B cell (primary cell): ENCODE results near the gene GPI. TPM values are rescaled to one million over a fixed set of nuclear protein-coding genes. Genes with fewer than 3 reads are reported as not detected.
A peak's percentile ranks its signal among the peaks of the same experiment; 100 is the strongest.

ENCODE experiments used
- ATAC-seq: fragments of 200-7000 bp; cut with Tn5 transposase; one replicate; pipeline ENCODE4 v1.10.0; 2021; ENCODE audit warnings: low read depth, mild to moderate bottlenecking, moderate number of reproducible peaks, moderate library complexity
- CTCF ChIA-PET: fragments of 350-600 bp; sonication (Branson Sonifier 250); formaldehyde crosslinking; loops from one replicate; lab custom pipeline; 2021; ENCODE audit warnings: antibody characterized with exemption, inconsistent platforms; lab: Charles Lee
- POLR2A ChIA-PET: fragments of 350-600 bp; sonication (Branson Sonifier 250); formaldehyde crosslinking; loops from one replicate; lab custom pipeline; 2021; ENCODE audit warnings: antibody characterized with exemption; lab: Charles Lee
- DNase-seq: peaks from one replicate; pipeline ENCODE4 v3.0.0; 2013
- H2AFZ ChIP-seq: 2 replicates; pipeline ENCODE4 v1.6.1; 2012; ENCODE audit warnings: mild to moderate bottlenecking, low read depth, low read length; ENCODE audit not compliant: insufficient read depth, poor library complexity, severe bottlenecking
- H3K27ac ChIP-seq, 2 donors: 1 replicate in 1 of 2; 2 replicates in 1 of 2; pipeline ENCODE4 v1.5.1; 2012 to 2013; ENCODE audit warnings: low read length in 2 of 2, mild to moderate bottlenecking in 2 of 2, moderate library complexity in 1 of 2
- H3K27me3 ChIP-seq, 4 experiments: fragments of 200-600 bp in 1 of 4; sonication (generic) in 1 of 4; replicated peaks in 1 of 4; 1 replicate in 2 of 4; 2 replicates in 2 of 4; pipeline versions ENCODE4 v1.6.1 to v1.7.0; 2013 to 2016; ENCODE audit warnings: low read length in 3 of 4, mild to moderate bottlenecking in 2 of 4, mixed read lengths in 1 of 4, moderate library complexity in 1 of 4; ENCODE audit not compliant: insufficient read depth in 4 of 4, control insufficient read depth in 3 of 4; ENCODE audit errors: control extremely low read depth in 1 of 4
- H3K36me3 ChIP-seq, 2 experiments: replicated peaks in 1 of 2; 1 replicate in 1 of 2; 2 replicates in 1 of 2; pipeline versions ENCODE4 v1.6.1 to v1.7.1; 2013; ENCODE audit warnings: low read length in 1 of 2; ENCODE audit not compliant: insufficient read depth in 2 of 2, control insufficient read depth in 1 of 2; ENCODE audit errors: control extremely low read depth in 1 of 2, extremely low read depth in 1 of 2
- H3K4me1 ChIP-seq, 2 donors: fragments of 200-600 bp in 1 of 2; sonication (generic) in 1 of 2; 1 replicate in 1 of 2; 2 replicates in 1 of 2; pipeline versions ENCODE4 v1.5.1 to v1.6.1; 2013 to 2017; ENCODE audit warnings: low read length in 2 of 2; ENCODE audit not compliant: control insufficient read depth in 2 of 2, insufficient read depth in 2 of 2
- H3K4me2 ChIP-seq: replicated peaks from 2 replicates; pipeline ENCODE3; 2012; ENCODE audit warnings: mild to moderate bottlenecking, low read depth, low read length; ENCODE audit not compliant: poor library complexity, severe bottlenecking
- H3K4me3 ChIP-seq, 5 experiments: fragments of 200-600 bp in 1 of 5; sonication (generic) in 1 of 5; 1 replicate in 3 of 5; 2 replicates in 2 of 5; pipeline versions ENCODE4 v1.5.1 to v1.7.0; 2011 to 2016; ENCODE audit warnings: low read length in 4 of 5, mild to moderate bottlenecking in 4 of 5, low read depth in 2 of 5, control low read depth in 1 of 5, moderate library complexity in 1 of 5; ENCODE audit not compliant: insufficient read depth in 1 of 5; ENCODE audit errors: control extremely low read depth in 1 of 5, extremely low read depth in 1 of 5
- H3K79me2 ChIP-seq: fragments of 200-600 bp; sonication (generic); one replicate; pipeline ENCODE4 v1.6.0; 2016; ENCODE audit warnings: low read length; ENCODE audit not compliant: control insufficient read depth, insufficient read depth
- H3K9ac ChIP-seq: fragments of 200-600 bp; sonication (generic); 2 replicates; pipeline ENCODE4 v1.6.1; 2017; ENCODE audit warnings: mild to moderate bottlenecking, low read length, moderate library complexity
- H3K9me3 ChIP-seq, 3 donors: one replicate each; pipeline versions ENCODE4 v1.6.1 to v1.7.1; 2013; ENCODE audit warnings: low read length in 2 of 3; ENCODE audit not compliant: control insufficient read depth in 2 of 3, insufficient read depth in 1 of 3; ENCODE audit errors: control extremely low read depth in 1 of 3
- H4K20me1 ChIP-seq: 2 replicates; pipeline ENCODE4 v1.6.0; 2012; ENCODE audit warnings: mild to moderate bottlenecking, low read length; ENCODE audit not compliant: insufficient read depth, control insufficient read depth, poor library complexity, severe bottlenecking
- H3K27ac Mint-ChIP-seq: one replicate; pipeline ENCODE4 v1.8.0; 2021; ENCODE audit warnings: mixed read lengths
- H3K27me3 Mint-ChIP-seq: one replicate; pipeline ENCODE4 v1.8.0; 2021; ENCODE audit warnings: mixed read lengths
- H3K4me1 Mint-ChIP-seq: one replicate; pipeline ENCODE4 v1.8.0; 2021; ENCODE audit warnings: mixed read lengths
- H3K4me3 Mint-ChIP-seq: one replicate; pipeline ENCODE4 v1.8.0; 2021; ENCODE audit warnings: mixed read lengths
- H3K9me3 Mint-ChIP-seq: one replicate; pipeline ENCODE4 v1.8.0; 2022; ENCODE audit warnings: mixed read lengths; ENCODE audit not compliant: insufficient read depth
- EZH2 ChIP-seq: IDR thresholded peaks from 2 replicates; pipeline ENCODE4 v1.6.1; 2012; ENCODE audit warnings: borderline replicate concordance, low read depth, mild to moderate bottlenecking, moderate library complexity, low read length; ENCODE audit not compliant: insufficient read depth, poor library complexity, severe bottlenecking
- WGBS: methylation state at CpG from one replicate; pipeline ENCODE4 v1.1.5; 2013; ENCODE audit warnings: missing lambda C conversion rate; ENCODE audit not compliant: insufficient coverage; 5-methylcytosine and 5-hydroxymethylcytosine counted together
- intact Hi-C: fragments of 100-400 bp; cut with micrococcal nuclease; formaldehyde crosslinking; loops from one replicate; pipeline ENCODE4 v1.10.0; 2022
- polyA plus RNA-seq: library from polyadenylated mRNA; depleted of rRNA; stranded (reverse); fragments of >200 nt; gene quantifications from 2 replicates; pipeline ENCODE4 v1.2.3, GENCODE V29; 2012
- total RNA-seq, 2 donors: library from RNA; stranded (reverse); fragments of 120-200 nt in 1 of 2; gene quantifications; 1 replicate in 1 of 2; 2 replicates in 1 of 2; pipeline versions ENCODE4 v1.2.3 to v1.2.4, GENCODE V29; 2013 to 2022
- TF ChIP-seq, protein P1 (sequence below): fragments of 200-600 bp; IDR thresholded peaks from one replicate; pipeline ENCODE4 v1.8.0; 2022; ENCODE audit warnings: antibody characterized with exemption, mild to moderate bottlenecking

Gene GPI
- total and polyA plus RNA-seq, 2 donors (not counting 1 experiment from before 2014, with no cell fraction given): 74.5 to 102 TPM

DNA sequence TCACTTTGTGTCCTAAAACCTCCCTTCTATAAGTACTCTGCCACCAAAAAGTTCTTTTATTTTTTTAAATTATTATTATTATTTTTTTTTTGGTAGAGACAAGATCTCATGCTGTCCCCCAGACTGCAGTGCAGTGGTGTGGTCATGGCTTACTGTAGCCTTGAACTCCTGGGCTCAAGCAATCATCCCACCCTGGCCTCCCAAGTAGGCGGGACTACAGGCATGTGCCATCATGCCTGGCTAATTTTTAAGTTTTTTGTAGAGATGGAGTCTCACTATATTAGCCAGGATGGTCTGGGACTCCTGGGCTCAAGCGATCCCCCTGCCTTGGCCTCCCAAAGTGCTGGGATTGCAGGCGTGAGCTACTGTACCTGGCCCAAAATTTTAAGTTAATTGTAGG is 29.1 kb upstream of the GPI start:
- H3K27me3 Mint-ChIP-seq: no peaks in the 10 kb centered on the region
- ATAC-seq (no peak), DNase-seq (no peak)
- H3K27ac Mint-ChIP-seq: no peak overlapping the region
- WGBS: no CpG with 5 or more reads among the region's 3 CpGs
- H3K4me3 Mint-ChIP-seq: no peak overlapping the region
- Histone ChIP-seq H4K20me1 (no peaks in the 10 kb centered on the region), H3K9me3 (no peaks in the 10 kb centered on the region), H3K27ac (no peak overlapping the region), H3K4me3 (no peak overlapping the region), H3K4me1 (peaks cover 0 to 2% of the 10 kb centered on the region in 2 donors), H3K4me2 (no peak overlapping the region), H2AFZ (no peak overlapping the region), H3K36me3 (peaks cover 2 to 68% of the 10 kb centered on the region in 2 experiments), H3K27me3 (no peaks in the 10 kb centered on the region), H3K9ac (no peak overlapping the region), H3K79me2 (peaks cover 10% of the 10 kb centered on the region)
- H3K4me1 Mint-ChIP-seq: peaks cover 6% of the 10 kb centered on the region
- TF ChIP-seq, protein P1, sequence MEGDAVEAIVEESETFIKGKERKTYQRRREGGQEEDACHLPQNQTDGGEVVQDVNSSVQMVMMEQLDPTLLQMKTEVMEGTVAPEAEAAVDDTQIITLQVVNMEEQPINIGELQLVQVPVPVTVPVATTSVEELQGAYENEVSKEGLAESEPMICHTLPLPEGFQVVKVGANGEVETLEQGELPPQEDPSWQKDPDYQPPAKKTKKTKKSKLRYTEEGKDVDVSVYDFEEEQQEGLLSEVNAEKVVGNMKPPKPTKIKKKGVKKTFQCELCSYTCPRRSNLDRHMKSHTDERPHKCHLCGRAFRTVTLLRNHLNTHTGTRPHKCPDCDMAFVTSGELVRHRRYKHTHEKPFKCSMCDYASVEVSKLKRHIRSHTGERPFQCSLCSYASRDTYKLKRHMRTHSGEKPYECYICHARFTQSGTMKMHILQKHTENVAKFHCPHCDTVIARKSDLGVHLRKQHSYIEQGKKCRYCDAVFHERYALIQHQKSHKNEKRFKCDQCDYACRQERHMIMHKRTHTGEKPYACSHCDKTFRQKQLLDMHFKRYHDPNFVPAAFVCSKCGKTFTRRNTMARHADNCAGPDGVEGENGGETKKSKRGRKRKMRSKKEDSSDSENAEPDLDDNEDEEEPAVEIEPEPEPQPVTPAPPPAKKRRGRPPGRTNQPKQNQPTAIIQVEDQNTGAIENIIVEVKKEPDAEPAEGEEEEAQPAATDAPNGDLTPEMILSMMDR: no peak
- TF ChIP-seq EZH2: no peak
- ChIA-PET CTCF (interaction anchor here (0.6 to 2.6 kb wide), 12 partner anchors 10 to 116 kb away, joined by 3 to 16 read pairs (median 3); no protein-coding TSS in a partner anchor), POLR2A (interaction anchor here (0.7 kb wide), 1 partner anchor 87 kb away, joined by 5 read pairs; no protein-coding TSS in a partner anchor)
- no peaks in the 10 kb centered on the region for H3K9me3 Mint-ChIP-seq
- intact Hi-C loops: loop anchor here (1.0 to 5.0 kb wide), 4 partner anchors 23 to 115 kb away; partner anchors contain the start of gene GARRE1

DNA sequence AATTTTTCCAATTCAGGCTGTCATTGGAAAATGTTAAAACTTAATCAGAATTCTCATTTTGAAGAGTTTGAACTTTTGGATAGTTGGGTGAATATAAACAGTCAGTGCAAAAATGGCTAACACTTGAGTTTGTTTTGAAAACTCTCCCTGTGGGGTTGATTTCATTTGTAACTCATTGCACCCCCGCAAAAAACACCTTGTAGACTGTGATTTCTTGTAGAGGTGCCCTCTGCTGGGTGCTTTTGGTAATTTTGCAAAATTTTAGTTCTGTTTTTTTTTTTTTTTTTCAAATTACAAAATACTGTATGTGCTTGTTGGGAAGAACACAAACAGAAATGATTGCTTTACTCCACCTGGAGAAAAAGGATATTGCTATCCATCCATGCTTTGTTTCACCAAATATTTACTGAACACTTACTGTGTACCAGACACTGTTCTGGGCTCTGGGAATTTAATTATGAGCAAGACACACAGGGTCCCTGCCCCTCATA is 28.2 kb upstream of the GPI start:
- H2AFZ ChIP-seq: peak overlapping the region; percentile 9
- ATAC-seq: no peak
- H3K9ac ChIP-seq: no peak overlapping the region
- peaks cover 0 to 2% of the 10 kb centered on the region in 2 donors for H3K4me1 ChIP-seq
- peaks cover 2 to 68% of the 10 kb centered on the region in 2 experiments for H3K36me3 ChIP-seq
- no peak overlapping the region for H3K27ac ChIP-seq
- Mint-ChIP-seq H3K27me3 (no peaks in the 10 kb centered on the region), H3K4me1 (peaks cover 6% of the 10 kb centered on the region), H3K9me3 (no peaks in the 10 kb centered on the region), H3K27ac (no peak overlapping the region), H3K4me3 (no peak overlapping the region)
- peak; percentile 71 for DNase-seq
- intact Hi-C loops: loop anchor here (1.0 to 5.0 kb wide), 4 partner anchors 22 to 116 kb away; partner anchors contain the start of gene GARRE1
- H3K27me3 ChIP-seq: no peaks in the 10 kb centered on the region
- CTCF ChIA-PET: interaction anchor here (0.8 to 2.6 kb wide), 12 partner anchors 9 to 162 kb away, joined by 3 to 16 read pairs (median 4); no protein-coding TSS in a partner anchor
- TF ChIP-seq EZH2: no peak
- TF ChIP-seq, protein P1: peak; percentile 83
- POLR2A ChIA-PET: interaction anchor here (0.7 kb wide), 1 partner anchor 81 kb away, joined by 6 read pairs; no protein-coding TSS in a partner anchor
- H3K9me3 ChIP-seq: no peaks in the 10 kb centered on the region
- H4K20me1 ChIP-seq: no peaks in the 10 kb centered on the region
- WGBS: no CpG with 5 or more reads among the region's 1 CpG
- no peak overlapping the region for H3K4me3 ChIP-seq
- no peak overlapping the region for H3K4me2 ChIP-seq
- H3K79me2 ChIP-seq: peaks cover 11% of the 10 kb centered on the region
